Smooth muscle cell (in vitro differentiated cells): ENCODE results near the gene PRSS16. TPM values are rescaled to one million over a fixed set of nuclear protein-coding genes. Genes with fewer than 3 reads are reported as not detected.

Source experiments
- DNase-seq: peaks from one replicate; lab custom pipeline; 2025; ENCODE audit not compliant: unreplicated experiment; lab: John Stamatoyannopoulos, UW
- H2AFZ ChIP-seq: fragments of 200-600 bp; sonication (generic); 2 replicates; pipeline ENCODE4 v1.6.0; 2016; ENCODE audit warnings: antibody characterized with exemption, low read depth, mild to moderate bottlenecking
- H3F3A ChIP-seq: fragments of 200-600 bp; sonication (generic); 2 replicates; pipeline ENCODE4 v1.6.0; 2017; ENCODE audit warnings: antibody characterized with exemption, low read depth
- H3K27ac ChIP-seq: fragments of 200-600 bp; sonication (generic); 2 replicates; pipeline ENCODE4 v1.5.1; 2016; ENCODE audit warnings: low read depth, mild to moderate bottlenecking
- H3K27me3 ChIP-seq: fragments of 200-600 bp; sonication (generic); 2 replicates; pipeline ENCODE4 v1.6.1; 2016; ENCODE audit warnings: low read depth, mild to moderate bottlenecking
- H3K36me3 ChIP-seq: fragments of 200-600 bp; sonication (generic); 2 replicates; pipeline ENCODE4 v1.5.1; 2016; ENCODE audit warnings: low read depth
- H3K4me1 ChIP-seq: fragments of 200-600 bp; sonication (generic); 2 replicates; pipeline ENCODE4 v1.5.1; 2016; ENCODE audit warnings: low read depth
- H3K4me2 ChIP-seq: fragments of 200-600 bp; sonication (generic); 2 replicates; pipeline ENCODE4 v1.6.0; 2016; ENCODE audit warnings: mild to moderate bottlenecking
- H3K4me3 ChIP-seq: fragments of 200-600 bp; sonication (generic); 2 replicates; pipeline ENCODE4 v1.5.1; 2016; ENCODE audit warnings: mild to moderate bottlenecking
- H3K79me2 ChIP-seq: fragments of 200-600 bp; sonication (generic); 2 replicates; pipeline ENCODE4 v1.6.0; 2016; ENCODE audit warnings: low read depth, mild to moderate bottlenecking
- H3K9ac ChIP-seq: fragments of 200-600 bp; sonication (generic); 2 replicates; pipeline ENCODE4 v1.6.0; 2016; ENCODE audit warnings: low read depth
- H3K9me3 ChIP-seq: fragments of 200-600 bp; sonication (generic); replicated peaks from 2 replicates; pipeline ENCODE4 v1.5.1; 2016; ENCODE audit warnings: low read depth
- H4K20me1 ChIP-seq: fragments of 200-600 bp; sonication (generic); 2 replicates; pipeline ENCODE4 v1.6.0; 2016; ENCODE audit warnings: low read depth
- WGBS: methylation state at CpG from one replicate; pipeline ENCODE4 v1.1.7; 2016; ENCODE audit warnings: low lambda C conversion rate; 5-methylcytosine and 5-hydroxymethylcytosine counted together
- polyA plus RNA-seq: library from polyadenylated mRNA; unstranded; fragments of >200 nt; fragmentation: Nextera tagmentation; extraction: Ambion mirVana; gene quantifications from 2 replicates; pipeline ENCODE4 v1.2.1, GENCODE V29; 2016
- total RNA-seq: library from RNA; depleted of rRNA; stranded (reverse); fragments of >200 nt; gene quantifications from 2 replicates; pipeline ENCODE4 v1.2.3, GENCODE V29; 2014
- TF ChIP-seq, protein P1 (sequence below): fragments of 200-600 bp; sonication (generic); IDR thresholded peaks from 2 replicates; pipeline ENCODE4 v1.5.1; 2017; ENCODE audit warnings: borderline replicate concordance, mild to moderate bottlenecking, antibody characterized with exemption; ENCODE audit not compliant: insufficient read depth, poor library complexity, severe bottlenecking

The PRSS16 gene
- total and polyA plus RNA-seq, 2 experiments from 2014 or later = 2.8 to 7.6 TPM

DNA sequence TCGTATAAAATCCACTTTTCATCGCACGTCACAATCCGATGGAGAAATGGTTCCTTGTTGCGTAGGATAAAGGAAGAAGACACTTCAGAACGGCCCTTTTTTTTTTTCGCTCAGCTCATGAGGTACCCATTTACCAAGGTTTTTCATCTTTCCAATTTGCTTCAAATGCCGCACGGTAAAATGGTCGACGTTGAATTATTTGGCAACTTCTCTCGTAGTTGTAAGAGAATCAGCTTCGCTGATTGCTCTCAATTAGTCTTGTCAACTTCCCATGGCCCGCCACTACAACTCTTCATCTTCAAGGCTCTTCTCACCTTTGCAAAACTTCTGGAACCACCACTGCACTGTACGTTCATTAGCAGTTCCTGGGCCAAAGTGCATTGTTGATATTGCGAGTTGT lies 35.8 kb downstream of the PRSS16 start:
- peaks cover 11% of the 10 kb centered on the region for H3K4me1 ChIP-seq
- no peaks in the 10 kb centered on the region for H3F3A ChIP-seq
- TF ChIP-seq, protein P1, sequence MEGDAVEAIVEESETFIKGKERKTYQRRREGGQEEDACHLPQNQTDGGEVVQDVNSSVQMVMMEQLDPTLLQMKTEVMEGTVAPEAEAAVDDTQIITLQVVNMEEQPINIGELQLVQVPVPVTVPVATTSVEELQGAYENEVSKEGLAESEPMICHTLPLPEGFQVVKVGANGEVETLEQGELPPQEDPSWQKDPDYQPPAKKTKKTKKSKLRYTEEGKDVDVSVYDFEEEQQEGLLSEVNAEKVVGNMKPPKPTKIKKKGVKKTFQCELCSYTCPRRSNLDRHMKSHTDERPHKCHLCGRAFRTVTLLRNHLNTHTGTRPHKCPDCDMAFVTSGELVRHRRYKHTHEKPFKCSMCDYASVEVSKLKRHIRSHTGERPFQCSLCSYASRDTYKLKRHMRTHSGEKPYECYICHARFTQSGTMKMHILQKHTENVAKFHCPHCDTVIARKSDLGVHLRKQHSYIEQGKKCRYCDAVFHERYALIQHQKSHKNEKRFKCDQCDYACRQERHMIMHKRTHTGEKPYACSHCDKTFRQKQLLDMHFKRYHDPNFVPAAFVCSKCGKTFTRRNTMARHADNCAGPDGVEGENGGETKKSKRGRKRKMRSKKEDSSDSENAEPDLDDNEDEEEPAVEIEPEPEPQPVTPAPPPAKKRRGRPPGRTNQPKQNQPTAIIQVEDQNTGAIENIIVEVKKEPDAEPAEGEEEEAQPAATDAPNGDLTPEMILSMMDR = no peak
- H3K9ac ChIP-seq = no peak overlapping the region
- H3K27ac ChIP-seq = no peak overlapping the region
- peaks cover 10% of the 10 kb centered on the region for H3K27me3 ChIP-seq
- WGBS = 96% methylated on average over 16 of the region's 16 CpGs
- H3K36me3 ChIP-seq = no peaks in the 10 kb centered on the region
- no peak overlapping the region for H3K4me2 ChIP-seq
- DNase-seq = no peak
- no peaks in the 10 kb centered on the region for H3K79me2 ChIP-seq
- H4K20me1 ChIP-seq = no peaks in the 10 kb centered on the region
- no peaks in the 10 kb centered on the region for H3K9me3 ChIP-seq
- H2AFZ ChIP-seq = no peak overlapping the region
- no peak overlapping the region for H3K4me3 ChIP-seq

DNA sequence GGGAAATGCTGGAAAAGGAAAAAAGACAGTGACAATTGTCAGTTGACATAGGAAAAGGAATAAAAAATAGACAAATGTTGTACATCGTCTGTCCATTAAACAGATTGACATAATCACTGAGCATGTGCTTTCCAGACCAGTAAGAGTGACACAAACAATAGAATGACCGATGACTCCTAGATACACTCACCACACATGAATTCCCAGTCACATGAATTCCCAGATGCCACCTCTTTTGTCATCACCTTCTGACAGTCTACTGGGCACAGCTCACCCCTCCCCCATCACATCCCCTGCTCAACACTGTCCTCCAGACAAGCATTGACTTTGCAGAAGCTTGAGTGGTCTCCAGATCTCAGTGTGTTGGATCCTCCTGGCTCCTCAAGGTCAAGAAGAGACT lies 38.6 kb downstream of the PRSS16 start:
- WGBS = 97% methylated on average over 2 of the region's 2 CpGs
- TF ChIP-seq, protein P1 = no peak
- Histone ChIP-seq H4K20me1 (no peaks in the 10 kb centered on the region), H3K27me3 (peaks cover 31% of the 10 kb centered on the region), H3F3A (no peaks in the 10 kb centered on the region), H3K36me3 (no peaks in the 10 kb centered on the region), H3K4me2 (no peak overlapping the region), H3K4me1 (peaks cover 17% of the 10 kb centered on the region), H3K9ac (no peak overlapping the region), H3K79me2 (no peaks in the 10 kb centered on the region), H3K27ac (no peak overlapping the region), H3K9me3 (no peaks in the 10 kb centered on the region), H3K4me3 (no peak overlapping the region), H2AFZ (no peak overlapping the region)
- DNase-seq = no peak

DNA sequence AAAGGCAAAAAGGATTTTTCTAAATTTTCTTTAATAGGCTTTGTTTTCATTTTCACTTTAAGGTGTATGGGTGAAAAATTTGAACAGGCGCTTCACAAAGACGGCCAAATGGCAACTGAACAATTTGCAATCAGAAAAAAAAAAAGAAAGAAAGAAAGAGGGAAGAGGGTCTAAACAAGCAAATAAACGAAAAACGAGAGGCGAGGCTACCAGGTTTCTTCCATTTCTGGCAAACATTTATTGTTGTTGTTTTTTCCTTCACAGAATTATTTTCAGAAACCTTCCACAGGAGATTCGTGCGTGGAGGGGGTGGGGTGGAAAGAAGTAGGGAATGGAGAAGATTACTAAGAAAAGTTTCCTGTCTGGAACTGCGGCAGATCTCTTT lies 40.2 kb downstream of the PRSS16 start:
- Histone ChIP-seq H3K79me2 (no peaks in the 10 kb centered on the region), H3K27ac (no peak overlapping the region), H3K4me1 (peaks cover 17% of the 10 kb centered on the region), H3F3A (no peaks in the 10 kb centered on the region), H3K27me3 (peaks cover 31% of the 10 kb centered on the region), H3K9ac (no peak overlapping the region), H3K4me2 (peak overlapping the region; percentile 89), H3K9me3 (no peaks in the 10 kb centered on the region), H3K4me3 (peak overlapping the region; percentile 59), H4K20me1 (no peaks in the 10 kb centered on the region), H3K36me3 (no peaks in the 10 kb centered on the region), H2AFZ (peak overlapping the region; percentile 72)
- TF ChIP-seq, protein P1 = no peak
- 22% methylated on average over 8 of the region's 8 CpGs for WGBS
- DNase-seq = no peak
